H1 (cell line): Measurements from ENCODE around the gene C2CD4D. TPM values are rescaled to one million over a fixed set of nuclear protein-coding genes. Genes with fewer than 3 reads are reported as not detected.

Source experiments
- BRCA1 ChIP-seq: IDR thresholded peaks from 2 replicates; pipeline ENCODE4 v1.6.1; 2012; ENCODE audit warnings: low read depth, low read length, improper control_type of control experiment
- GTF2F1 ChIP-seq: IDR thresholded peaks from 2 replicates; pipeline ENCODE4 v1.6.1; 2012; ENCODE audit warnings: low read depth, low read length, improper control_type of control experiment, borderline replicate concordance
- SP4 ChIP-seq: IDR thresholded peaks from 2 replicates; pipeline ENCODE4 v1.6.1; 2012; ENCODE audit warnings: low read length, inconsistent platforms
- polyA plus RNA-seq, 7 experiments: library from polyadenylated mRNA; depleted of rRNA in 3 of 7; stranded (reverse) in 5 of 7; unstranded in 2 of 7; fragments of >200 nt in 5 of 7; fragments of 200-250 nt in 2 of 7; gene quantifications; 1 replicate in 5 of 7; 2 replicates in 1 of 7; 4 replicates in 1 of 7; pipeline versions ENCODE4 v1.2.1 to v1.2.3, GENCODE V29; 2011 to 2013; ENCODE audit warnings: missing spikeins in 2 of 7, mixed read lengths in 2 of 7
- total RNA-seq: library from RNA; stranded (reverse); fragmentation: NEBNext Ultra II Directional; extraction: Animal tissue kit (Norgen Biotek cat#: 25700); gene quantifications from 2 replicates; pipeline ENCODE4 v1.2.1, GENCODE V29; 2021

Gene C2CD4D
- total and polyA plus RNA-seq, 2 of the 8 experiments (the other 6 are each of a cell fraction or from before 2014, with no cell fraction given) = 0.41 to 0.71 TPM

DNA sequence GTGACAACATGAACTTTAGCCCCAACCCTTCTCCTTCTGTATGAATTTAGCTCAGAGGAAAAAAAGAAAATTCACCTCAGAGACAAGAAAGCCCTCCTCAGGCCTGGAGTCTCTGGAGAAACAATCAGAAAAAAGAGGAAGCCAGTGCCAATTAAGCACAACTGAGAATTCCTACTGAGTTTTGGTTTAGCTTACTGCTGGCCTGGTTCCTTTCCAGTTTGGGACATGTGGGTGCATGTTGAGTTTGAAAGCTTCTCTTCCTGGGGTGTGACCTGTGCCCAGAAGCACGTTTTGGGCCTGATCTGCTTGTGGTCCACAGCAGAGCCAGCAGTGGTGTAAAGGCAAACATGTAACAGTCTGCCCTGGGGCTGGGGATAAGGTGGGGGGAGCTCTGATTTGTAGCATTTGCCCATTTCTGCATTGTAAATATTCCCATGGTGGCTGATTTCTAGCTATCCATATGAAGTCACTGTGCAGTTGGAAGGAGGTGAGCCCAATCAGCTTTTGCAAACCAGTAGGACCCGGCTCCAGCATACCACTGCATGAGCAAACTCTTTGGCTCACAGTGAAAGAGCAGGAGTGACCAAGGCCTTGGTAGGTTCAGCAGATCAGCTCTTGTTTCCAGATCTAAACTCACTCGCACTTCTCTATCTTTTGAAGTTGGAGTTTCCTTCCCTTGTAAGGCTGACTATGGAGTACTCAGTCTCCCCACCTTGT is 18.6 kb upstream of the C2CD4D start (continued):
- TF ChIP-seq GTF2F1 = no peak
- TF ChIP-seq SP4 = no peak
- no peak for TF ChIP-seq BRCA1
